HepG2 (cell line): ENCODE data around the gene IL1RAP. TPM values are rescaled to one million over a fixed set of nuclear protein-coding genes. Genes with fewer than 3 reads are reported as not detected.

ENCODE experiments used
- BORCS8-MEF2B ChIP-seq: sonication (generic); formaldehyde crosslinking; IDR thresholded peaks from 2 replicates; pipeline ENCODE4 v1.8.0; 2022; ENCODE audit warnings: mild to moderate bottlenecking, missing genetic modification reagents
- DNMT1 ChIP-seq: sonication (generic); formaldehyde crosslinking; IDR thresholded peaks from 2 replicates; pipeline ENCODE4 v1.5.1; 2020; ENCODE audit warnings: mild to moderate bottlenecking, missing genetic modification reagents
- DNMT3B ChIP-seq: conservative IDR thresholded peaks from 2 replicates; pipeline ENCODE4 v1.6.1; 2016; ENCODE audit warnings: missing biosample characterization, control low read depth
- FOXM1 ChIP-seq: sonication (generic); formaldehyde crosslinking; IDR thresholded peaks from 2 replicates; pipeline ENCODE4 v1.5.0; 2020; ENCODE audit warnings: missing genetic modification reagents
- KAT8 ChIP-seq: IDR thresholded peaks from 2 replicates; pipeline ENCODE4 v1.6.1; 2016; ENCODE audit warnings: missing genetic modification reagents, missing compliant biosample characterization
- MBD4 ChIP-seq: IDR thresholded peaks from 2 replicates; pipeline ENCODE4 v1.6.1; 2012; ENCODE audit warnings: low read length, inconsistent platforms, borderline replicate concordance
- MYC ChIP-seq: sonication (generic); formaldehyde crosslinking; IDR thresholded peaks from 2 replicates; pipeline ENCODE4 v1.9.0; 2021; ENCODE audit warnings: missing genetic modification reagents, borderline replicate concordance
- NCOR1 ChIP-seq: fragments of 200-600 bp; sonication (generic); IDR thresholded peaks from 2 replicates; pipeline ENCODE4 v1.7.0; 2017; ENCODE audit warnings: antibody characterized with exemption, low read length, borderline replicate concordance
- RAD21 ChIP-seq: fragments of 450-650 bp; formaldehyde crosslinking; IDR thresholded peaks from 2 replicates; pipeline ENCODE4 v1.5.0; 2020; ENCODE audit warnings: mild to moderate bottlenecking
- SAFB2 ChIP-seq: sonication (generic); formaldehyde crosslinking; IDR thresholded peaks from 2 replicates; pipeline ENCODE4 v1.5.1; 2020; ENCODE audit warnings: missing genetic modification reagents, low read depth, mild to moderate bottlenecking, borderline replicate concordance
- SOX5 ChIP-seq: IDR thresholded peaks from 2 replicates; pipeline ENCODE4 v1.6.1; 2016; ENCODE audit warnings: borderline replicate concordance
- WIZ ChIP-seq: sonication (generic); formaldehyde crosslinking; IDR thresholded peaks from 2 replicates; pipeline ENCODE4 v1.5.1; 2020; ENCODE audit warnings: mild to moderate bottlenecking, missing genetic modification reagents
- ZBTB43 ChIP-seq: sonication (generic); formaldehyde crosslinking; conservative IDR thresholded peaks from 2 replicates; pipeline ENCODE4 v1.4.0; 2020; ENCODE audit warnings: missing genetic modification reagents
- ZFP82 ChIP-seq: sonication (generic); formaldehyde crosslinking; IDR thresholded peaks from 2 replicates; pipeline ENCODE4 v1.5.1; 2020; ENCODE audit warnings: mild to moderate bottlenecking, missing genetic modification reagents, borderline replicate concordance
- ZNF260 ChIP-seq: sonication (generic); formaldehyde crosslinking; IDR thresholded peaks from 2 replicates; pipeline ENCODE4 v1.4.0; 2020; ENCODE audit warnings: missing genetic modification reagents, low read depth, mild to moderate bottlenecking, borderline replicate concordance
- ZNF264 ChIP-seq: sonication (generic); formaldehyde crosslinking; IDR thresholded peaks from 2 replicates; pipeline ENCODE4 v1.4.0; 2020; ENCODE audit warnings: missing genetic modification reagents
- ZNF562 ChIP-seq: sonication (generic); formaldehyde crosslinking; IDR thresholded peaks from 2 replicates; pipeline ENCODE4 v1.8.0; 2022; ENCODE audit warnings: missing genetic modification reagents, borderline replicate concordance
- ZNF605 ChIP-seq: sonication (generic); formaldehyde crosslinking; IDR thresholded peaks from 2 replicates; pipeline ENCODE4 v1.8.0; 2022; ENCODE audit warnings: mild to moderate bottlenecking, missing genetic modification reagents
- ZNF674 ChIP-seq: sonication (generic); formaldehyde crosslinking; IDR thresholded peaks from 2 replicates; pipeline ENCODE4 v1.5.0; 2020; ENCODE audit warnings: low read depth, mild to moderate bottlenecking, missing genetic modification reagents
- ZNF75D ChIP-seq: sonication (generic); formaldehyde crosslinking; IDR thresholded peaks from 2 replicates; pipeline ENCODE4 v1.8.1; 2023; ENCODE audit warnings: missing genetic modification reagents, mild to moderate bottlenecking, borderline replicate concordance
- polyA plus RNA-seq, 8 experiments: library from polyadenylated mRNA; depleted of rRNA in 3 of 8; stranded (reverse) in 7 of 8; unstranded in 1 of 8; fragments of >200 nt; fragmentation: Illumina TruSeq in 4 of 8; extraction: Trizol in 4 of 8; gene quantifications; 2 replicates each; pipeline versions ENCODE4 v1.2.1 to v1.2.3, GENCODE V29; 2011 to 2016; ENCODE audit warnings: low read depth in 4 of 8, missing spikeins in 1 of 8, mixed read lengths in 1 of 8; ENCODE audit not compliant: insufficient read depth in 1 of 8
- total RNA-seq, 5 experiments: library from RNA; depleted of rRNA; stranded (reverse); fragments of >200 nt; fragmentation: Illumina TruSeq; extraction: Trizol; gene quantifications; 2 replicates each; pipeline ENCODE4 v1.2.3, GENCODE V29; 2016; ENCODE audit warnings: low read depth in 1 of 5
- TF ChIP-seq, protein P1 (sequence below): sonication (generic); formaldehyde crosslinking; IDR thresholded peaks from 2 replicates; pipeline ENCODE4 v1.4.0; 2020; ENCODE audit warnings: mild to moderate bottlenecking, missing genetic modification reagents
- TF ChIP-seq, protein P2 (sequence below): sonication (generic); formaldehyde crosslinking; IDR thresholded peaks from 2 replicates; pipeline ENCODE4 v1.9.0; 2021; ENCODE audit warnings: mild to moderate bottlenecking, missing genetic modification reagents

IL1RAP gene
- total and polyA plus RNA-seq, 2 of the 13 experiments (the other 11 are each of a cell fraction or from before 2014, with no cell fraction given): 18.3 to 54.9 TPM

DNA sequence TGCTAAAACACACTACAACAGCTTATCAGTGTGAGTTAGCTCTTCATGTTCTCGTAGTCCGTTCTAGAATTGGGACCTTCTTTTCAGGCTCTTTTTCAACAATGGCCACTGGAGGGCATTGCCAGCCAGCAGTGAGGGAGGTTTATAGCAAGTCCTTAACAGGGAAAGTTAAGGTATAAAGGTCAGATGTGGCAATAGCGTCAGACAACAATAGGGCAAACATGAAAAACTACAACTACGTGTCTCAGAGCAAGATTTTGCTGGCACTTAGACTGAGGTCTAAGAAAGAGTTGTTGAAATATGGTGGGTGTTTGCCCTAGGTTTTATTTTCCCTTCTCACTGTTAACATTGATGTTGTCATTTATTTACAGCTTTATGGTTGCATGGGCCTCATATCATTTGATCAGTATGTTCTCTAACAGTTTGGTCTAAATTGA, 187.2 kb downstream of the IL1RAP start (continued):
- TF ChIP-seq ZNF260 (CRISPR knock-in tag): no peak
- TF ChIP-seq SAFB2: no peak
- TF ChIP-seq WIZ (CRISPR knock-in tag): no peak
- TF ChIP-seq, protein P1, sequence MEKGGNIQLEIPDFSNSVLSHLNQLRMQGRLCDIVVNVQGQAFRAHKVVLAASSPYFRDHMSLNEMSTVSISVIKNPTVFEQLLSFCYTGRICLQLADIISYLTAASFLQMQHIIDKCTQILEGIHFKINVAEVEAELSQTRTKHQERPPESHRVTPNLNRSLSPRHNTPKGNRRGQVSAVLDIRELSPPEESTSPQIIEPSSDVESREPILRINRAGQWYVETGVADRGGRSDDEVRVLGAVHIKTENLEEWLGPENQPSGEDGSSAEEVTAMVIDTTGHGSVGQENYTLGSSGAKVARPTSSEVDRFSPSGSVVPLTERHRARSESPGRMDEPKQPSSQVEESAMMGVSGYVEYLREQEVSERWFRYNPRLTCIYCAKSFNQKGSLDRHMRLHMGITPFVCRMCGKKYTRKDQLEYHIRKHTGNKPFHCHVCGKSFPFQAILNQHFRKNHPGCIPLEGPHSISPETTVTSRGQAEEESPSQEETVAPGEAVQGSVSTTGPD (CRISPR knock-in tag): no peak
- TF ChIP-seq ZNF264 (CRISPR knock-in tag): peak; percentile 39; the same call in 1 of the 2 replicates
- no peak for TF ChIP-seq MYC (CRISPR knock-in tag)
- TF ChIP-seq BORCS8-MEF2B (CRISPR knock-in tag): no peak
- peak; percentile 39; the same call in 1 of the 2 replicates for TF ChIP-seq KAT8 (CRISPR knock-in tag)
- no peak for TF ChIP-seq MBD4
- no peak for TF ChIP-seq DNMT1 (CRISPR knock-in tag)
- TF ChIP-seq FOXM1: no peak
- TF ChIP-seq ZNF674 (CRISPR knock-in tag): no peak
- no peak for TF ChIP-seq ZFP82 (CRISPR knock-in tag)
- no peak for TF ChIP-seq DNMT3B
- TF ChIP-seq NCOR1: peak; percentile 90; the same call in 1 of the 2 replicates
- no peak for TF ChIP-seq ZNF605
- TF ChIP-seq ZBTB43 (CRISPR knock-in tag): no peak
- TF ChIP-seq, protein P2, sequence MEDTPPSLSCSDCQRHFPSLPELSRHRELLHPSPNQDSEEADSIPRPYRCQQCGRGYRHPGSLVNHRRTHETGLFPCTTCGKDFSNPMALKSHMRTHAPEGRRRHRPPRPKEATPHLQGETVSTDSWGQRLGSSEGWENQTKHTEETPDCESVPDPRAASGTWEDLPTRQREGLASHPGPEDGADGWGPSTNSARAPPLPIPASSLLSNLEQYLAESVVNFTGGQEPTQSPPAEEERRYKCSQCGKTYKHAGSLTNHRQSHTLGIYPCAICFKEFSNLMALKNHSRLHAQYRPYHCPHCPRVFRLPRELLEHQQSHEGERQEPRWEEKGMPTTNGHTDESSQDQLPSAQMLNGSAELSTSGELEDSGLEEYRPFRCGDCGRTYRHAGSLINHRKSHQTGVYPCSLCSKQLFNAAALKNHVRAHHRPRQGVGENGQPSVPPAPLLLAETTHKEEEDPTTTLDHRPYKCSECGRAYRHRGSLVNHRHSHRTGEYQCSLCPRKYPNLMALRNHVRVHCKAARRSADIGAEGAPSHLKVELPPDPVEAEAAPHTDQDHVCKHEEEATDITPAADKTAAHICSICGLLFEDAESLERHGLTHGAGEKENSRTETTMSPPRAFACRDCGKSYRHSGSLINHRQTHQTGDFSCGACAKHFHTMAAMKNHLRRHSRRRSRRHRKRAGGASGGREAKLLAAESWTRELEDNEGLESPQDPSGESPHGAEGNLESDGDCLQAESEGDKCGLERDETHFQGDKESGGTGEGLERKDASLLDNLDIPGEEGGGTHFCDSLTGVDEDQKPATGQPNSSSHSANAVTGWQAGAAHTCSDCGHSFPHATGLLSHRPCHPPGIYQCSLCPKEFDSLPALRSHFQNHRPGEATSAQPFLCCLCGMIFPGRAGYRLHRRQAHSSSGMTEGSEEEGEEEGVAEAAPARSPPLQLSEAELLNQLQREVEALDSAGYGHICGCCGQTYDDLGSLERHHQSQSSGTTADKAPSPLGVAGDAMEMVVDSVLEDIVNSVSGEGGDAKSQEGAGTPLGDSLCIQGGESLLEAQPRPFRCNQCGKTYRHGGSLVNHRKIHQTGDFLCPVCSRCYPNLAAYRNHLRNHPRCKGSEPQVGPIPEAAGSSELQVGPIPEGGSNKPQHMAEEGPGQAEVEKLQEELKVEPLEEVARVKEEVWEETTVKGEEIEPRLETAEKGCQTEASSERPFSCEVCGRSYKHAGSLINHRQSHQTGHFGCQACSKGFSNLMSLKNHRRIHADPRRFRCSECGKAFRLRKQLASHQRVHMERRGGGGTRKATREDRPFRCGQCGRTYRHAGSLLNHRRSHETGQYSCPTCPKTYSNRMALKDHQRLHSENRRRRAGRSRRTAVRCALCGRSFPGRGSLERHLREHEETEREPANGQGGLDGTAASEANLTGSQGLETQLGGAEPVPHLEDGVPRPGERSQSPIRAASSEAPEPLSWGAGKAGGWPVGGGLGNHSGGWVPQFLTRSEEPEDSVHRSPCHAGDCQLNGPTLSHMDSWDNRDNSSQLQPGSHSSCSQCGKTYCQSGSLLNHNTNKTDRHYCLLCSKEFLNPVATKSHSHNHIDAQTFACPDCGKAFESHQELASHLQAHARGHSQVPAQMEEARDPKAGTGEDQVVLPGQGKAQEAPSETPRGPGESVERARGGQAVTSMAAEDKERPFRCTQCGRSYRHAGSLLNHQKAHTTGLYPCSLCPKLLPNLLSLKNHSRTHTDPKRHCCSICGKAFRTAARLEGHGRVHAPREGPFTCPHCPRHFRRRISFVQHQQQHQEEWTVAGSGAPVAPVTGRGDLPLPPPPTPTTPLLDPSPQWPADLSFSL (CRISPR knock-in tag): no peak
- peak; percentile 97 for TF ChIP-seq SOX5
- TF ChIP-seq ZNF562: no peak
- TF ChIP-seq ZNF75D (CRISPR knock-in tag): no peak
- peak; percentile 71 for TF ChIP-seq RAD21 (CRISPR knock-in tag)
